ENCODE results near the gene SLC9A1. TPM values are rescaled to one million over a fixed set of nuclear protein-coding genes. Genes with fewer than 3 reads are reported as not detected.

SLC9A1 gene
- total RNA-seq, 2 experiments from 2014 or later: 14.2 to 19.0 TPM

DNA sequence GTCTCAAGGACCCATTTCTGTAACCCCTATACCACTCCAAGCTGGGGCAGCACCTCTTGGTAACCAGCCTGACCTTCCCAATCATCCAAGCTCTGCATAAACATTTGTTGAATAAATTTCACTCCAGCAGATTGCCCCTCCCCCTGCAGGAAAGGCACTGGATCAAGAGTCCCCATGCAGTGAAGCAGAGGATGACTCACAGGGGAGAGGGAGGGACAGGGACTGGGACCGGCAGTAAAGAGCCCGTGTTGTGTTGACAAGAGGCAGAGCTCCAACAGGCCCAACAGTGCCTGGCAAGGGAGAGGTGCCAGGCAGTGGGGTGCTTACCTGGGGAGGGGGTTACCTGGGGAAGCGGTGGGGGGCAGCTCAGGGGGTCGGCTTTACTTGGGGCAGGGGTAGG, 32.3 kb downstream of the SLC9A1 start:
- Histone ChIP-seq H3K4me1 (ENCODE audit: insufficient read depth, low read length) (no peaks in the 10 kb centered on the region), H3K27me3 (ENCODE audit: control insufficient read depth in 1 of 2, insufficient read depth in 2 of 2, low read length in 2 of 2) (no peaks in the 10 kb centered on the region), H3K9me3 (ENCODE audit: control insufficient read depth in 1 of 2, insufficient read depth in 1 of 2, low read length in 2 of 2) (no peaks in the 10 kb centered on the region), H3K4me3 (ENCODE audit: low read length) (no peak overlapping the region), H3K36me3 (ENCODE audit: insufficient read depth, low read length) (no peaks in the 10 kb centered on the region), H3K27ac (ENCODE audit: low read depth in 1 of 2, low read length in 2 of 2) (no peak overlapping the region)
- TF ChIP-seq, protein P1, sequence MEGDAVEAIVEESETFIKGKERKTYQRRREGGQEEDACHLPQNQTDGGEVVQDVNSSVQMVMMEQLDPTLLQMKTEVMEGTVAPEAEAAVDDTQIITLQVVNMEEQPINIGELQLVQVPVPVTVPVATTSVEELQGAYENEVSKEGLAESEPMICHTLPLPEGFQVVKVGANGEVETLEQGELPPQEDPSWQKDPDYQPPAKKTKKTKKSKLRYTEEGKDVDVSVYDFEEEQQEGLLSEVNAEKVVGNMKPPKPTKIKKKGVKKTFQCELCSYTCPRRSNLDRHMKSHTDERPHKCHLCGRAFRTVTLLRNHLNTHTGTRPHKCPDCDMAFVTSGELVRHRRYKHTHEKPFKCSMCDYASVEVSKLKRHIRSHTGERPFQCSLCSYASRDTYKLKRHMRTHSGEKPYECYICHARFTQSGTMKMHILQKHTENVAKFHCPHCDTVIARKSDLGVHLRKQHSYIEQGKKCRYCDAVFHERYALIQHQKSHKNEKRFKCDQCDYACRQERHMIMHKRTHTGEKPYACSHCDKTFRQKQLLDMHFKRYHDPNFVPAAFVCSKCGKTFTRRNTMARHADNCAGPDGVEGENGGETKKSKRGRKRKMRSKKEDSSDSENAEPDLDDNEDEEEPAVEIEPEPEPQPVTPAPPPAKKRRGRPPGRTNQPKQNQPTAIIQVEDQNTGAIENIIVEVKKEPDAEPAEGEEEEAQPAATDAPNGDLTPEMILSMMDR (IDR thresholded peaks at IDR 0.05): no peak
- DNase-seq: peak in 2 of 14 experiments; percentile 34 to 48
- intact Hi-C loops (cut with DNase I, micrococcal nuclease): no loop called here
- no peaks in the 10 kb centered on the region for H3K4me1 Mint-ChIP-seq (ENCODE audit: low read depth)
- ChIA-PET POLR2A (no interaction called here), CTCF (no interaction called here)
- no peak overlapping the region for H3K27ac Mint-ChIP-seq
- H3K9me3 Mint-ChIP-seq: no peaks in the 10 kb centered on the region
- no peak for ATAC-seq (ENCODE audit: poor library complexity)
- no peaks in the 10 kb centered on the region for H3K27me3 Mint-ChIP-seq
- peaks cover 10% of the 10 kb centered on the region for H3K36me3 Mint-ChIP-seq (ENCODE audit: low read depth)
- no peak overlapping the region for H3K4me3 Mint-ChIP-seq

DNA sequence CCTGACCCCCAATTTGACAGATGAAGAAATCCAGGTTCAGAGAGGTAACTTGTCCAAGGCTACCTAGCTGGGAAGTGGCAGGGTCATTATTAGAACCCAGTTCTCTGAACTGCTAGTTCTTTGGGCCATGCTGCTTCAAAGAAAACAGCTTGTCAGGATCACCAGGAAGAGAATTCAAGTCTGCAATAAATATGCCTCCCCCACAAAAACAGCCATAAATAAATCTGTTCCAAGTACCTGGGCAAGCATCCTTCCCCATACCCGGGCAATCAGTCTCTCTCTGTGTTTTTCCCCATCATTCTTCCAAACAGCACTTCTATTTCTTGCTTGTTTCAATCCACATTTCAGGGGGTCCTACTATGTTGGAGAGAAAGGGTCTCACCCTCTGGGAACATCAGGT, 34.1 kb downstream of the SLC9A1 start:
- Histone ChIP-seq H3K4me3 (ENCODE audit: low read length) (no peak overlapping the region), H3K27ac (ENCODE audit: low read depth in 1 of 2, low read length in 2 of 2) (no peak overlapping the region), H3K36me3 (ENCODE audit: insufficient read depth, low read length) (no peaks in the 10 kb centered on the region), H3K4me1 (ENCODE audit: insufficient read depth, low read length) (peaks cover 10% of the 10 kb centered on the region), H3K27me3 (ENCODE audit: control insufficient read depth in 1 of 2, insufficient read depth in 2 of 2, low read length in 2 of 2) (no peaks in the 10 kb centered on the region), H3K9me3 (ENCODE audit: control insufficient read depth in 1 of 2, insufficient read depth in 1 of 2, low read length in 2 of 2) (no peaks in the 10 kb centered on the region)
- ChIA-PET POLR2A (no interaction called here), CTCF (no interaction called here)
- H3K27me3 Mint-ChIP-seq: no peaks in the 10 kb centered on the region
- peaks cover under 1% of the 10 kb centered on the region for H3K36me3 Mint-ChIP-seq (ENCODE audit: low read depth)
- TF ChIP-seq, protein P1 (IDR thresholded peaks at IDR 0.05): no peak
- intact Hi-C loops (cut with DNase I, micrococcal nuclease): no loop called here
- ATAC-seq (ENCODE audit: poor library complexity) (no peak), DNase-seq (no peak)
- no peak overlapping the region for H3K4me3 Mint-ChIP-seq
- no peaks in the 10 kb centered on the region for H3K9me3 Mint-ChIP-seq
- peaks cover 11% of the 10 kb centered on the region for H3K4me1 Mint-ChIP-seq (ENCODE audit: low read depth)
- no peak overlapping the region for H3K27ac Mint-ChIP-seq

DNA sequence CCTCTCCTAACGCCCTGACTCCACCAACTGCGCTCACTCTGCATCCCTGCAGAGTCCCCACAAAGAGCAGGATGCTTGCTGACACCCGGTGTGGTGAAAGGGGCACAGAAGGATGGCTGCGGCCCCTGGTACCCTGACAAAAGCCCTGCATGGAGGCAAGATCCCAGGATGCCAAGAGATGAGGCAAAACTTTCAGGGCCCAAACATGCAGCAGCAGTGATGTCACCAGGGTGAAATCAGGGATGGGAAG, 36.6 kb downstream of the SLC9A1 start:
- TF ChIP-seq, protein P1 (IDR thresholded peaks at IDR 0.05): no peak
- peaks cover 35% of the 10 kb centered on the region for H3K4me1 ChIP-seq (ENCODE audit: insufficient read depth, low read length)
- no peaks in the 10 kb centered on the region for H3K27me3 ChIP-seq (ENCODE audit: control insufficient read depth in 1 of 2, insufficient read depth in 2 of 2, low read length in 2 of 2)
- H3K9me3 ChIP-seq (ENCODE audit: control insufficient read depth in 1 of 2, insufficient read depth in 1 of 2, low read length in 2 of 2): no peaks in the 10 kb centered on the region
- ChIA-PET POLR2A (interaction anchor here (1.1 kb wide), 1 partner anchor 116 kb away, joined by 3 read pairs; the partner anchor contains the start of gene WDTC1), CTCF (no interaction called here)
- intact Hi-C loops (cut with DNase I, micrococcal nuclease): no loop called here
- H3K27ac ChIP-seq (ENCODE audit: low read depth in 1 of 2, low read length in 2 of 2): no peak overlapping the region
- H3K4me3 ChIP-seq (ENCODE audit: low read length): no peak overlapping the region
- peaks cover 1% of the 10 kb centered on the region for H3K36me3 Mint-ChIP-seq (ENCODE audit: low read depth)
- H3K36me3 ChIP-seq (ENCODE audit: insufficient read depth, low read length): no peaks in the 10 kb centered on the region
- no peak overlapping the region for H3K4me3 Mint-ChIP-seq
- no peak overlapping the region for H3K27ac Mint-ChIP-seq
- H3K9me3 Mint-ChIP-seq: no peaks in the 10 kb centered on the region
- no peaks in the 10 kb centered on the region for H3K27me3 Mint-ChIP-seq
- H3K4me1 Mint-ChIP-seq (ENCODE audit: low read depth): peaks cover 36% of the 10 kb centered on the region
- no peak for ATAC-seq (ENCODE audit: poor library complexity)
- DNase-seq: no peak
